Measurements from ENCODE around the gene HOXA2.

- TF ChIP-seq CTCF (IDR thresholded peaks at IDR 0.05; ENCODE audit: low read depth, low read length, missing input control), result no peak
- TF ChIP-seq HNF4A (conservative IDR thresholded peaks at IDR 0.05), result no peak
Observed at GRCh38 chr7:27097686-27098577, 4.6 kb downstream of the HOXA2 start.
